Neutrophil (primary cell): Measurements from ENCODE around the gene CDK16.

Experiments used
- H3K27ac ChIP-seq: fragments of 200-600 bp; sonication (generic); 2 replicates; pipeline ENCODE4 v1.5.1; 2016; ENCODE audit warnings: mild to moderate bottlenecking, moderate library complexity
- H3K27me3 ChIP-seq: fragments of 200-600 bp; sonication (generic); 2 replicates; pipeline ENCODE4 v1.6.0; 2016; ENCODE audit warnings: mild to moderate bottlenecking
- H3K36me3 ChIP-seq: fragments of 200-600 bp; sonication (generic); 2 replicates; pipeline ENCODE4 v1.5.1; 2017
- H3K4me1 ChIP-seq, 2 experiments: fragments of 200-600 bp in 1 of 2; sonication (generic) in 1 of 2; 1 replicate in 1 of 2; 2 replicates in 1 of 2; pipeline versions ENCODE4 v1.5.1 to v1.6.1; 2013 to 2016; ENCODE audit warnings: low read depth in 1 of 2, low read length in 1 of 2, mild to moderate bottlenecking in 1 of 2, moderate library complexity in 1 of 2; ENCODE audit not compliant: control insufficient read depth in 1 of 2, insufficient read depth in 1 of 2
- H3K4me3 ChIP-seq, 2 experiments: fragments of 200-600 bp in 1 of 2; sonication (generic) in 1 of 2; 1 replicate in 1 of 2; 2 replicates in 1 of 2; pipeline ENCODE4 v1.5.1; 2013 to 2016; ENCODE audit warnings: low read depth in 1 of 2, low read length in 1 of 2, mild to moderate bottlenecking in 1 of 2, moderate library complexity in 1 of 2
- H3K9me3 ChIP-seq: fragments of 200-600 bp; sonication (generic); 2 replicates; pipeline ENCODE4 v1.5.1; 2016
- TF ChIP-seq, protein P1 (sequence below): fragments of 200-600 bp; sonication (generic); IDR thresholded peaks from 2 replicates; pipeline ENCODE4 v1.5.1; 2016; ENCODE audit warnings: antibody characterized with exemption

The CDK16 gene

DNA sequence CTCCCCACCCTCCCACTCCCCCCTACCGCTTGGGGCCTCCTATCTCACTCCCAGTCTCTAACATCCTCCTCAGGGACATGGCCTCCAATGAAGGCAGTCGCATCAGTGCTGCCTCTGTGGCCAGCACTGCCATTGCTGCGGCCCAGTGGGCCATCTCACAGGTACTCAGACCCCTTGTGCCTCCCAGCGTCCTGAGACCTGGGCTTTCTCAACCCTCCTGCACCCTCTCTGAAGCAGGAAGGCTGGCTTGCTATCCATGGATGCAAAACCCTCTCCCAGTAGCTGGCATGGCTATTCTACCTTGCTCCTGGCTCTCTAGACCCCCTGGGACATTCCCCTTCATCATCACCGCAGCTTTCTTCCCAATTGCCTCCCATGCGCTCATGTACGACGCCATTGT lies 38.1 kb upstream of the CDK16 start:
- no peaks in the 10 kb centered on the region for H3K27me3 ChIP-seq

DNA sequence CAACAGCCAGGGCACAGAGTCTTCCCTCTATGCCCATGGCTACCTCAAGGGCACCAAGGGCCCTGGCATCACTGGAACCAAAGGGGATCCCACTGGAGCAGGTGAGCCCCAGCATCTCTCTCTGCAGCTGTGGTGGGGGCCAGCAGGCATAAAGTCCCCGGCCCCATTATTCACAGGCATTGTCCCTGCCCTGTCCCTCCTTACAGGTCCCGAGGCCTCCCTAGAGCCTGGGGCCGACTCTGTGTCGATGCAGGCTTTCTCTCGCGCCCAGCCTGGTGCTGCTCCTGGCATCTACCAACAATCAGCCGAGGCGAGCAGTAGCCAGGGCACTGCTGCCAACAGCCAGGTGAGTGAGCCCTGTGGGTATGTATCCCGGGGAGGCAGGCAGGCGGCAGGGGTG lies 37.2 kb upstream of the CDK16 start:
- Histone ChIP-seq H3K4me1 (no peaks in the 10 kb centered on the region), H3K9me3 (no peaks in the 10 kb centered on the region), H3K27ac (no peak overlapping the region), H3K36me3 (peaks cover 97% of the 10 kb centered on the region), H3K4me3 (no peak overlapping the region), H3K27me3 (no peaks in the 10 kb centered on the region)
- TF ChIP-seq, protein P1, sequence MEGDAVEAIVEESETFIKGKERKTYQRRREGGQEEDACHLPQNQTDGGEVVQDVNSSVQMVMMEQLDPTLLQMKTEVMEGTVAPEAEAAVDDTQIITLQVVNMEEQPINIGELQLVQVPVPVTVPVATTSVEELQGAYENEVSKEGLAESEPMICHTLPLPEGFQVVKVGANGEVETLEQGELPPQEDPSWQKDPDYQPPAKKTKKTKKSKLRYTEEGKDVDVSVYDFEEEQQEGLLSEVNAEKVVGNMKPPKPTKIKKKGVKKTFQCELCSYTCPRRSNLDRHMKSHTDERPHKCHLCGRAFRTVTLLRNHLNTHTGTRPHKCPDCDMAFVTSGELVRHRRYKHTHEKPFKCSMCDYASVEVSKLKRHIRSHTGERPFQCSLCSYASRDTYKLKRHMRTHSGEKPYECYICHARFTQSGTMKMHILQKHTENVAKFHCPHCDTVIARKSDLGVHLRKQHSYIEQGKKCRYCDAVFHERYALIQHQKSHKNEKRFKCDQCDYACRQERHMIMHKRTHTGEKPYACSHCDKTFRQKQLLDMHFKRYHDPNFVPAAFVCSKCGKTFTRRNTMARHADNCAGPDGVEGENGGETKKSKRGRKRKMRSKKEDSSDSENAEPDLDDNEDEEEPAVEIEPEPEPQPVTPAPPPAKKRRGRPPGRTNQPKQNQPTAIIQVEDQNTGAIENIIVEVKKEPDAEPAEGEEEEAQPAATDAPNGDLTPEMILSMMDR: no peak

More for the DNA sequence above, 38.1 kb upstream of the CDK16 start:
- H3K36me3 ChIP-seq: peaks cover 97% of the 10 kb centered on the region
- TF ChIP-seq, protein P1: no peak
- H3K27ac ChIP-seq: no peak overlapping the region
- H3K9me3 ChIP-seq: no peaks in the 10 kb centered on the region
- H3K4me3 ChIP-seq: no peak overlapping the region
- H3K4me1 ChIP-seq: no peaks in the 10 kb centered on the region

DNA sequence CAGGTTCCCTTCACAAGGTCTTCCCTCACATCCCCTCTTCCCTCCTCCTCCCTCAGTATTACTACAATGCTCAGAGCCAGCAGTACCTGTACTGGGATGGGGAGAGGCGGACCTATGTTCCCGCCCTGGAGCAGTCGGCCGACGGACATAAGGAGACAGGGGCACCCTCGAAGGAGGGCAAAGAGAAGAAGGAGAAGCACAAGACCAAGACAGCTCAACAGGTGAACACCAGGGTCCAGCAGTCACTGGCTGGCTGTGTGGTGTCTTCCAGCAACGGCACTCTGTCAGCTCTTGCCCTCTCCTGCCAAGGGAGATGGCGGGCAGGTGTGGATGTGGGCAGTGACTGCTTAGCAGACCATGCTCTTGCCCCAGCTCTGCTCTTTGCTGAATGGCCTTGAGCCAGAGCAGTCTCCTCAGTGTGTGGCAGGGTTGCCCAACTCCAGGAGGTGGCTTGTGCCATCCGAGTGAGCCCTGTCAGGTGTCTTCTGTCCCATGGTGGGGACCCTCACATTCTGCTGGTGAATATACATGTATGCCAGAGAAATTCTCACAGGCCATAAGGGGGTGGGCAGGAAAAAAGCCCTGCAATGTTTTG lies 36.3 kb upstream of the CDK16 start:
- Histone ChIP-seq H3K27ac (no peak overlapping the region), H3K4me1 (no peaks in the 10 kb centered on the region), H3K9me3 (no peaks in the 10 kb centered on the region), H3K36me3 (peaks cover 97% of the 10 kb centered on the region), H3K4me3 (no peak overlapping the region), H3K27me3 (no peaks in the 10 kb centered on the region)
- TF ChIP-seq, protein P1: no peak

- Histone ChIP-seq H3K27me3 (no peaks in the 10 kb centered on the region), H3K9me3 (no peaks in the 10 kb centered on the region), H3K27ac (no peak overlapping the region), H3K36me3 (peaks cover 76% of the 10 kb centered on the region), H3K4me1 (no peaks in the 10 kb centered on the region), H3K4me3 (no peak overlapping the region)
- TF ChIP-seq, protein P1: no peak
Observed at GRCh38 chrX:47184486-47184885, 34.0 kb upstream of the CDK16 start.

GRCh38 chrX:47185241-47185640 lies 33.2 kb upstream of the CDK16 start:
- peaks cover 0 to under 1% of the 10 kb centered on the region in 2 experiments for H3K4me1 ChIP-seq
- peaks cover 69% of the 10 kb centered on the region for H3K36me3 ChIP-seq
- no peak overlapping the region for H3K27ac ChIP-seq
- TF ChIP-seq, protein P1: no peak
- no peaks in the 10 kb centered on the region for H3K9me3 ChIP-seq
- no peak overlapping the region for H3K4me3 ChIP-seq
- H3K27me3 ChIP-seq: no peaks in the 10 kb centered on the region
